OCI-LY3 (cell line): Measurements from ENCODE around the gene GOLT1A.

Experiments
- CTCF ChIP-seq: fragments of 200-600, 300-600 bp; sonication (generic); IDR thresholded peaks from 2 replicates; pipeline ENCODE4 v1.5.1; 2014; ENCODE audit warnings: antibody characterized with exemption, low read length, low read depth
- EZH2phosphoT487 ChIP-seq: fragments of 200-600 bp; shearing (Covaris generic); IDR thresholded peaks from 2 replicates; pipeline ENCODE4 v1.6.1; 2018; ENCODE audit warnings: antibody characterized with exemption, mixed run types, low read depth

- TF ChIP-seq CTCF (no peak), EZH2phosphoT487 (no peak)
Observed at GRCh38 chr1:204166219-204166618, 47.6 kb downstream of the GOLT1A start, which contains the start of gene REN.
